Erythroblast (primary cell): ENCODE data around the gene HS3ST2.

Experiments used
- GATA1 ChIP-seq: IDR thresholded peaks from 2 replicates; pipeline ENCODE4 v1.6.1; 2011; ENCODE audit warnings: low read depth, mild to moderate bottlenecking, control low read depth, low read length, moderate library complexity
- POLR2A ChIP-seq: IDR thresholded peaks from 2 replicates; pipeline ENCODE4 v1.6.1; 2011; ENCODE audit warnings: mild to moderate bottlenecking, low read length

GRCh38 chr16:22929461-22929860 lies 115.5 kb downstream of the HS3ST2 start:
- TF ChIP-seq POLR2A (no peak), GATA1 (no peak)
